HG03469 (cell line): Measurements from ENCODE around the gene PIEZO1.
A peak's percentile ranks its signal among the peaks of the same experiment; 100 is the strongest.

ENCODE experiments used
- ATAC-seq: cut with Tn5 transposase; IDR thresholded peaks from one replicate; pipeline ENCODE4 v1.9.1; 2021; ENCODE audit warnings: mild to moderate bottlenecking, moderate library complexity, moderate number of reproducible peaks; ENCODE audit not compliant: unreplicated experiment

PIEZO1 gene

DNA sequence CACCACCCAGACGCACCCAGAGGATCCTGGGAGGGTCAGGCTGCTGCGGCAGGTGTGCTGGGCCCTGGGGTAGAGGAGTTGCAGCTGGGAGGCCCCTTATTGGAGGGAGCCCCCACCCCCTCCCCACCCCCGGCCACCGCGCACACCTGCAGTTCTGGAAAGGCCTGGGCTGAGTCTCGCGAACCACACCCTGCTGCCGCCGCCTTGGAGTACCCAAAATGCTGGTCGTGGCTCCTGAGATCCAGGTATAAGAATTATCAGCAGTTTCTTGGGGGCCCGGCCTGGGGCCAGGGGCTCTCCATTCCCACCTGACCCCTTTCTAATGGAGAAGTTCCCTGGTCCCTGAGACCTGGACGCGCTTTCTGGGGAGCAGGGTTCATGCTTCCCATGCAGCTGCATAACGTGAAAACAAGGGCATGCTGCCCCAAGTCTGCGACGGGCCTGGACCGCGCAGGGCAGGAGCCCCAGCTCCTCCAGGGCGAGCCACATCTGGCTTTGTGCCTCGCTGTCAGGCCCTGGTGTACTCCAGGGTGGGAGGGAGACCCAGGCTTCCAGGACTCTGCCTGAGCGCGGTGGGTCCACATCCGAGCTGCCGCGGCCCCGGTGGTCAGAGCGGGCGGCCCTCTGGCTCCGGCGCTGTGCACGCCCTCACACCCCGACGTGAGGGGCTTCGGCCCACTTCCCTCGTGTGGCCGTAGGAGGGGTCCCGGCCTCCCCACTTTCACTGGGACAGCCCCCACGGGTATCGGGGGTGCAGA is 91.4 kb downstream of the PIEZO1 start:
- ATAC-seq: no peak

DNA sequence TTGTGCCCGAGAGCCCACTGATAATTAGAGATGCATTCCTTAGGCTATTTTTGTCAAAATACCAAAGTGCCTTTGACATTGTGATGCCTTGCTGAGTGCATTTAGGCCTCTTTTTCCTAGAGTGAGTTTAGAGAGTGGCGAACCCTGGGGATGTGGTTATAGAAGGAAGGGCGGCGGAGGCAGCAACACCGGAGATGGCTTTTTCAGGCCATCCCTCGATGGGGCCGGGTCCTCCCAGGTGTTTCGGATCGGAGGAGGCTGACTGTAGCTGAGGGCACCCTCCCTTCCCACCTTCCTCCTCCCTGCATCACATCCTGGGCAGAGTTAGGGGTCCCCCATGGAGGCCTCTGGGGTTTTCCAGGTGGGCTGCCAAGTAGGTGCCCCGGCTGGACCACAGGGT is 92.2 kb downstream of the PIEZO1 start:
- no peak for ATAC-seq

DNA sequence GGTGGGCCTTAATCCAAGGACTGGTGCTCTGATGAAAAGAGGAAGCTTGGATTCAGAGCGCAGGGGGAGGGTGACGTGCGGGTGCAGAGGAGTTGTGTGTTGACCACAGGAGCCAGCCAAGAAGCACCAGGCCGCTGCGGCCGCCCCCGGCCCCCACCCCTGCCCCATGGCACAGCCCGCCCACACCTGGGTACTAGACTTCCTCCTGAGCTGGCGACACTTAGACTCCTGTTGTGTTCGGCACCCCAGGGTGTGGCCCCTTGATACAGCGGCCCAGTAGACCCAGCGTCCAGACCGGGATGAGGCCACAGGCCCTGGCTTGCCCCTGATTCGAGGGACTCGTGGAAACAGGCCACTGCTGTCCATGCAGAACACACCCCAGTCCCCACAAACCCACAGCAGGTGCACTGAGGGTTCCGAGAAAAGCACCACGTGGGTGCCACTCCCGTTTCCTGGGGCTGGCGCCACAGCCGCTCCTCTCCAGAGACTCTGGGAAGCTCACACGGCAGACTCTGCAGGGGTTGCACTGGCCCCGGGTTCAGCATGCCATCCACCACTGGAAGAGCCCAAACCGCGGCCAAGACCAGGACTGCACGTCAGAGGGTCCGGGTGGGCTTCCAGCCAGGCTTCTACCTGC is 93.0 kb downstream of the PIEZO1 start:
- ATAC-seq: no peak

DNA sequence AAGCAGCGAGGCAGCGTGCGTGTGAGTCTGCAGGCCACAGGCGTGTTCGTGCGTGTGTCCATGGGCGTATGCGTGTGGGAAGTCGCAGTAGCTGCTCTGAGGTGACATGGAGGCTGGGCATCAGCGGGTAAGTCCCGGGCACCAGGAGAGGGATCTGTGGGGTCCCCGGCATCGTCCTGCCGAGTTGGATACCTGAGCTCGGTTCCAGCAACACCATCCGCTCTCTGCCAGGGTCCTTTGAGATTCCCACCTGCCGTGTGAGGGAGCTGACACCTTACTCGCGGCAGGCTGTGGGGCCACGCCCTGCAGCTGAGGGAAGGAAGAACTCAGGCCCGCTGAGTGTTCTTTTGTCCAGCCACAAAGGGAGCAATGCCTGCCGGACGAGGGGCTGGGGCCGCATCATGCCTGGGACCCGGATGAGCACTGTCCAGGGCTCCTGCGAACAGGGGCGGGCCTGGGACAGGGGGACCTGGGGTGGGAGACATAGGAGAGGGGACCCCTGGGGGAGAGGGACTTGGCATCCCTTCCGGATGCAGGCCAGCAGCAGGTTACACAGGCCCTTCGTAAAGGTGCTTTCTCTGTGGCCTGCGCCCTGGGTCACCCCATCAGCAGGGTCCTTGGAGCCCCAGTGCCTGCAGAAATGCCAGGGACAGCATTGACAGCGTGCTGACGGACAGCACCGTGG is 93.7 kb downstream of the PIEZO1 start:
- no peak for ATAC-seq

DNA sequence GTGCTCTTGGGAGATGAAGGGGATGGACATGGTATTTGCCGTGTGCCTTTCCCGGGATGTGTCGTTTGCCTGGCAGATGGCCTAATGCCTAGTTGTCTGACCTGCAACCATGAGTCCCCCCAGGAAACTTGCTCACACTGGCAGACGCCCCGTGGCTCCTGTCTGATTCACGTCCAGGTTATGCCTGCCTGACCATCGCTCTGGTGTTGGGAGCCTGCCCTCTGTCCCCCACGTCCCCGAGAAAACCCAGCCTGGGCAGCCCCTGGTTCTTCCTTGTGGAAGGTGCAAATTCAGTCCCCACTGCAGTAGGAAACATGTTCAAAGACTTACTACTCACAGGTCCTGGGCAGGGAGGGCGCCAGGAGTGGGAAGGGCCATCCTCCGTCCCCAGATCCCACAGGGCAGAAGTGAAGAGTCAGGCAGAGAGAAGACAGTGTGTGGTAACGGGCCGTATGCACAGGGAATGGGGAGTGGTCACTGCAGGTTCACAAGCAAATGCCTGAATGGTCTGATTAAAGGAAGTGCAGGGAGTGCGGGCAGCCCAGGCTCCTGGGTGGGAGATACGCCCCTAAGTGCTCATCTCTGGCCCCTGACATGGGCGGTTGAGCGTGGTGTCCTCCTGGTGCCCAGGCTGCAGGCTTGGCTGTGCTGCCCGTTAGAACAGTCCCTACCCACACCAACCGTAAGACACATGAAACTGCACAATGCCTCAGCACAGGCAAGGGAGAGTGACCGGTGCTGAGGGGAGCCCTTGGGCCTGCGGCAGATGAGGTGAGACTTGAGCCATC is 94.5 kb downstream of the PIEZO1 start:
- ATAC-seq: no peak

DNA sequence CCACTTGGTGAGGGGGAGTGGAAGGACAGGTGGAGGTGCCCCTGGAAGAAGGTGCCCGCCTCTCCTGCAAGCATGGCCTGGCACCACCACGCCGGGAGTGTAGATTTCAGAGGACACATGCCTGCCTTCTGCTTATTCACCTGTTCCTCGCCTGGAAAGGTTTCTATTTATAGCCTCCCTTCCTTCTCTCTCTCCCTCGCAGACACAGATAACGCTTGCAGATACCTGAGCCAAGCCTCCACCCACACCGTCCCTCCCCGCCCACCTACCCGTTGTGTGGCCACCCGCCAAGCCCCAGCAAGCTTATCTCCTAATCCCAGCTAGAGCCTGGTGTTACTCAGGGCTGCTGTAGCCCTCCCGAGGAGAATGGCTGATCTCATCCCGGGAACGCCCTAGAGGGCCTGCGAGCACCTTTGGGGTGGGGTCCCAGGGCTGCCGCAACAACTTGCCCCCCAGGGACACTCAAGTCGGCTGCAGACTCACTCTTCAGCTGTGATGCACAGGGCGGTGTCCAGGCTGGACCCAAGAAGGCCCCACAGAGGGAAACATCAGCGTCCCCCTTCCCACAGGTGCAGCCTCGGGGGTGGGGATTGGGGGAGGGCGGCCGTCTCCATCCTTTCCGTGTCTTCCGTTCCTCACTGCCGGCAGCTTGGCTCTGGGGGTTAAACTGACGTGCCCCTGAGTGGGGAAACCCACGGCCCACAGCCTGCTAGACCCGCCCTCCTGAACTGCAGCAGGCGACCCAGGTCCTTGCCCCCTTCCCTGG is 96.8 kb downstream of the PIEZO1 start:
- ATAC-seq: no peak

DNA sequence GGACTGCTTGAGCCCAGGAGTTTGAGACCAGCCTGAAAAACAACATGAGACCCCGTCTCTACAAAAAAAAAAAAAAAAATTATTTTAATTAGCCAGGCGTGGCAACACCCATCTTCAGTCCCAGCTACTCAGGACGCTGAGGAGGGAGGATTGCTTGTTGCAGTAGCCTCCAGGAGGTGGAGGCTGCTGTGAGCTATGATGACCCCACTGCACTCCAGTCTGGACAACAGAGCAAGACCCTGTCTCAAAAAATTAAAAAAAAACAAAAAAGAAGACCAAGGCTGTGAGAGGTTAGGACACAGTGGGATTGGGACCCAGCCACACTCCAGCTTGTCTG is 97.4 kb downstream of the PIEZO1 start:
- no peak for ATAC-seq

DNA sequence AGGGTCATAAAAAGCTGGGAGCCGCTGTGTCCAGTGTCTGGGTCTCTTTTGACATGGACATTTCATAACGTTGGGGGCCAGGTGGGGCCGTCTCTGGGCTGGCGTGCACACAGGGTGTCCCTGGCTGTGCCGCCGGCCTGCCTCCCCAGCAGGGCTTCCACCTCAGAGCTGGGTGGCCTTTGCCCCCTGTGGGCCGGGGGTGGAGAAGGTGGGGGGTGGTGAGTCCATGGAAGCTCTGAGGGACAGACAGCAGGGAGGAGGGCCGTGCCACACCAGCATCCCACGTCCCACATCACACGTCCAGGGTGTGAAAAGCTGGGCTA is 97.8 kb downstream of the PIEZO1 start:
- ATAC-seq: no peak

DNA sequence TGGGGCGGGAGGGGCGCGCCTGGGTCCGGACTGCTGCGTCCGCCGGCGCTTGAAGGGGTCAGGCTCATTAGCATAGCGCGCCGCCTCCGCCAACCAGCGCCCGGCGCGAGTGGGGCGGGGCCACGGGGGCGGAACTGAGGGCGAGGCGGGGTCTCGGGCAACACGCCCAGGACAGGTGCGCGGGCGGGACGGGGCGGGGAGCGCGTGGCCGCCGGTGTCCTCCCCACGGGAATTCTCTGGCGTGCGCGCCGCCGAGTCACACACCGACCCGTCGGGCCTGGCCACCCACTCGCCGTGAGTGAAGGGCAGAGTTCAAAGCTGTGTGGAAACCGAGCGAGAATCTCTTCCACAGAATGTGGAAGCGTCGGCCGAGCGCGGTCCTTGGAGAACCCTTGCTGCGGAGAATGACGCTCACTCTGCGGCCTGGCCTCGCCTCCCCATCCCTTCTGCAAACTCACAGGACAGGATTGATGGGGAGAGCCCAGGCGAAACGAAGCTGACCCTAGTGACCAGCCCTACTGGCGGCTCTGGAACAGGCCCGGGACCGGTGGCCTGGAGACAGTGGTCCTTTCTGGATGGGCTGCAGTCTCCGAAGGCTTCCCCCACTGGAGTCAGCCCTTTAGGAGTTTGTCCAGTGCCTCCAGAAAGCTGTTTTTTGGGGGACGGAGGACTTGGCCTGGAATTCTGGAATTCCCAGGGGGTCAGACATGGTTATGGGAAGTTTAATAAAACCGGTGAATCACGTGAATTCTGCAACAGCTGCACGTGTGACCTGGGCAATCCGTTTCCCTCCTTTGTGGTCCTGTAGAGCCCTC is 98.4 kb downstream of the PIEZO1 start, which contains the start of gene SNAI3:
Gene SNAI3, minus strand, starts transcription at position 69 of the 815 bp plus-strand sequence. CDS start 101 bp downstream, outside the sequence.
- ATAC-seq: peak; percentile 36

DNA sequence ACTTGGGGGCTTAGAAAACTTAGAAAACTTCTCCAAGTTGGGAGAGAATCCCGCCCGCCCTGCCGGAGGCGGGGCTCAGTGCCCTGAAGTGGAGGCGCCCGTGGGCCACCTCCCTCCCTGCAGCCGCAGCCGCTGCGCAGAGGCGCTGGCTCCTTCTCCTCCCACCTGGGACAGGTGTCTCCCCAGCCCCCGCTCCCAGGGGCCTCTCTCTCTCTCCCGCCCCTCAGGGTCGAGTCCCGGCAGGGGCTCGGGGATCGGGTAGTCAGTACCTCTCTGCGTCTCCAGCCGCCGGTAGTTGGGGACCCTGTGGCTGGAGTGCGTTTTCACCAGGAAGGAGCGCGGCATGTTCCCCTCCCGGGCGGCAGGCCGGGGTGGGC is 99.0 kb downstream of the PIEZO1 start:
- peak; percentile 7 for ATAC-seq

DNA sequence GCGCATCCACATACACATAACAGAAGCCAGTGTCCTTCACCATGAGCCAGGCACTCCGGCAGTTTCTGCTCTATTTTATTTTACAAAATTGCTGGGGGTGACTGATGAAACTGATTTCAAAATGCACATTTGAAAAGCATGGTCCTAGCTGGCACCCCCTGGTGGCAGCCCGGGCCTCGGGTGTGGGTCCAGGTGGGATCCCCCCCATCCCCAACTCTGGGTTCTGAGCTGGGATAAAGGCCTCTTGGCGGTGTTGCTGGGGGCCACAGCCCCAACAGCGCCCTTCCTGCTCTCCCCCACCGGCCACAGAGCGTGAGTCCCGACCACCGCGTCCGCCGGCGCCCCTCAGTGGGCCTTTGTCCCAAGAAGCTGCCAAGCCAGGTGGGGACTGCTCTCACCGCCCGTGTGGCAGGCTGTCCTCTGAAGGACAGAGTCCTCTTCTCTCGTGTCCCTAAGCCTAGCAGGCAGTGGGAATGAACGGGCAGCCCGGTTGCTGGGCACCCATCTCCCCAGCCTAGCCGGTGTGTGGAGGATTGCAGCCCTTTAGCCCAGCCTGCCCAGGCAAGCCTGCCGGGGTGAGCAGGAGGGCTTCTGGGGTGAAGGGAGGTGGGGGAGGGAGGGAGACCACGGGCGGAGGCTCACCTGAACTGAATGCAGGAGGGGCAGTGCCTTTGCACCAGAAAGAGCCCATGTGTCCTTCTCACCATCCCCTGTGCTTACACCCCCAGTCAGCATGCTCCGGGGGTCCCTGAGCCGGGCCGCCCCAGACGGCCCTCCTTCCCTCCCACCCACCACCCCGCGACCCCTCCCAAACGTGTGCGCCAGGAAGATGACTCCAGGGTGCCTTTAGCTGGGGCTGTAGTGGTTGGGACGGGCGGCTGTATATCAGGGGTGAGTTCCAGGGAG is 99.6 kb downstream of the PIEZO1 start:
- ATAC-seq: no peak

DNA sequence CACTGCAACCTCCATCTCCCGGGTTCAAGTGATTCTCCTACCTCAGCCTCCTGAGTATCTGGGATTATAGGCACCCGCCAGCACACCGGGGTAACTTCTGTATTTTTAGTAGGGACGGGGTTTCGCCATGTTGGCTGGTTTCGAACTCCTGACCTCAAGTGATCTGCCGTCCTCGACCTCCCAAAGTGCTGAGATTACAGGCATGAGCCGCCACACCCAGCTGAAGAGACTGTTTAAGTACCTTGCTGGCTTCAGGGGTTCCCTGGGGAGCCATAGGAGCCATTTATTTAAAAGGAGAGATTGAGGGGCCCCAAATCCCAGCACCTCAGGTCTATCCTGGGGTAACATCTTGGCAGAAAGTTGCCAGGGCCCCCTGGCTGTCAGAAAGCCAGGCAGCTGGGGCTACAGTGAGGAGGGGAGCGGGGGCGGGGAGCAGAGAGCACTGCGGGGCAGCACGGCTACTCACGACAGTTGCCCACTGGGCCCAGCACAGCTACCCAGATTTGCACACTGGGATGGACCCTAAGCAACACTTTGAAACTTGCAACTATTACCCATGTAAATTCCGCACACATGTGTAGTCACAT is 100.4 kb downstream of the PIEZO1 start:
- no peak for ATAC-seq

DNA sequence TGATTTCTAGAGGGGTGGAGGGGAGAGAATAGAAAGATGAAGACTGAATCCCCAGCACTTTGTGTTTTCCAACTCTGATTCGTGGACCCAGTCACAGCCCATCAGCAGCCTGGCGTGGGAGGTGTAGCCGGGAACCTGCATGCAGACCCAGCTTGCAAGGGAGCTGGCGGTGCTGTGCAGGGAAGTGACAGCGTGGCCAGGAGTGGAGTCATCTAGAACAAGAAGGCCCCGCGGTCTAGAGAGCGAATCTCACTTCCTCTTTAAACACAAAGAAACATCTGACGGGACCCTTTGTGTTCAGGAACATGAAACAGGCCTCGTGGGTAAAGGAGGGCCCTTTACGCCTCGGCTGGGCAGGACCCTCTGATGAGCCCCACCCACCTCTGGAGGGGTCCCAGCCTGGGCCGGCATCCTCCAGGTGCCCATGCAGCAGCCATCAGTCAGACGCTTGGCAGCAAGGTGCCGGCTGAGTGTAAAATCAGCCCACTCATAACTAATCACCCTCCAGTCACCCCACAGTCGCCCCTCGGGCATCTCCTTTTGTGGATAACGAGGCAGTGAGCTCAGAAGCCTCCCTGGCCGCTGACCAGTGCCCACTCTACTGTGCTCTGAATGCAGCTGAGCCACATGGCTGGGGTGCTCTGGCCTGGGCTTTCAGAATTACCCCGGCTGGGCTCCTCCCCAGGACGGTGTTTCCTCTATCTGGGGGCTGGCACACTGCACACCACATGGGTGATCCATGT is 103.1 kb downstream of the PIEZO1 start:
- ATAC-seq: peak; percentile 39

DNA sequence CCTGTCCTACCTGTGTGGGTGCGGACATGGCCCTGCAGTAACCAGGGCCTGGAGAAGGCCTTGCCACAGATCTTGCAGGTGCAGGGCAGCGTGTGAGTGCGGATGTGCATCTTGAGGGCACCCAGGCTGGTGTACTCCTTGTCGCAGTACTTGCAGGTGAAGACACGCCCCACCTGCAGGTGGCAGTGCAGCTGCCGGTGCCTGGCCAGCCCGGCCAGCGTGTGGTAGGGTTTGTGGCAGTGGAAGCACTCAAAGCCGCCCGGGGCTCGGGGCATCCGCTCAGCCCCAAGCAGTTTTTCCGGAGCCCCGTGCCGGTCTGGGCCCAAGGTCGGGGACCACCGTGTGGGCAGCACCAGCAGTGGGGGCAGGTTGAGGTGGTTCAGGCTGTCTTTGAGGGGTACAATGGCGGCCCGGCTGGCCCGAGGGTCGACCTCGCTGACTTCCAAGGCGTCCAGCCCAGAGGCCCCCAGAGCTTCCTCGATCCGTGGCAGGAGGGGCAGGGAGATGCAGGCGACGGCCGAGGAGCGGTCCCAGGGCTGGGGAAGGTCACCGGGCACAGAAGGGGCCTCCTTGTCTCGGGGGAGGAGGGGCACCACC is 103.8 kb downstream of the PIEZO1 start:
- no peak for ATAC-seq

DNA sequence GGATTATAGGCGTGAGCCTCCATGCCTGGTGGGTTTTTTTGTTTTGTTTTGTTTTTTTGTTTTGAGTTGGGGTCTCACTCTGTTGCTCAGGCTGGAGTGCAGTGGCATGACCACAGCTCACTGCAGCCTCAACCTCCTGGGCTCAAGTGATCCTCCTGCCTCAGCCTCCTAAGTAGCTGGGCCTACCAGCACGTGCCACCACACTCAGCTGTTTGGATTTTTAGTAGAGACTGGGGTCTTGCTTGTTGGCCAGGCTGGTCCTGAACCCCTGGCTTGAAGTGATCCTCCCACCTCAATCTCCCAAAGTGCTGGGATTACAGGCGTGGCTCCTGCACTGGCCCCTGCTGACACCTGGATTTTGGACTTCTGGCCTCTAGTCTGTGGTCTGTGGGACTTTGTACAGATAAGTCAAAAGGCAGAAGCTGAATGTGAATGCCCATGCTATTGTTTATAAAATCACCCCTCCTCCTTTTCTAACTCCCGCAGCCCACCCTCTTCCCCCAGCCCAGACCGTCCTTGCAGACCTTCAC is 104.4 kb downstream of the PIEZO1 start:
- ATAC-seq: no peak

DNA sequence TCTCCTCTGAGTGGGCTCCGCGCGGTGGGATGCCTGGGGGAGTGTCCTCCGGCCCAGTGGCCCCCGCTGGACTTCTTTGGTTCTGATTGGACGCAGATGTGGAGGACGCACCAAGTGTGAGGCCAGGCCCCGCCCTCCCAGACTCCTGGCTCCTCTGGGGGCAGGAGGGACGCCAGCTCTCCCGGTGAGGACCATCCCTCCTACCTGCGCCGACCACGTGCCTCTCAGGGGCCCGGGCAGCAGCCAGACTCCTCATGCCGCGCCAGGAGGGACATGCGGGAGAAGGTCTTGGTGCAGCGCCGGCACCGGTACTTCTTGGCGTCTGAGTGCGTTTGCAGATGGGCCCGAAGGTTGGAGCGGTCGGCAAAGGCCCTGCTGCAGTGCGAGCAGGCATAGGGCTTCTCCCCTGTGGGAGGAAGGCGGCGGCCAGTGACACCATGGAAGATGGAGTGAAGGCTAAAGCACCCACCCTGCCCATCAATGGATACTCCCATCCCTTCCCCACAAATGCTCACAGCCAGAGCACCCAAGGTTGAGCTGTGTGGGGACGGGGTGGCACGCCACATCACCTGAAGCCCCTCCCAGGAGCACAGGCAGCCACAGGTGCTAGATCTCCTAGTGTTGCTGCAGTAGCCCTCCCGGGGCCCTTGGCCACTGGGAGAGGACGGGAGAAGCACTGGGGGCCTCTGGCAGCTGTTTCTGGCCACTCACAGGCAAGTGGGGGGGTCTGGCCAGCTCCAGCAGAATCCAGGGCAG is 106.6 kb downstream of the PIEZO1 start:
- no peak for ATAC-seq
